H9 (cell line): ENCODE results near the gene CLCN5. TPM values are rescaled to one million over a fixed set of nuclear protein-coding genes. Genes with fewer than 3 reads are reported as not detected.

Experiments used
- DNase-seq: peaks from one replicate; pipeline ENCODE4 v3.0.0-alpha.2; 2017
- H2AFZ ChIP-seq: one replicate; pipeline ENCODE4 v1.6.1; 2013; ENCODE audit warnings: mild to moderate bottlenecking, low read length, control low read depth, moderate library complexity
- H2AK5ac ChIP-seq: 2 replicates; pipeline ENCODE4 v1.6.1; 2013; ENCODE audit warnings: low read length, control low read depth, mixed read lengths; ENCODE audit not compliant: insufficient read length
- H2BK120ac ChIP-seq: one replicate; pipeline ENCODE4 v1.6.1; 2013; ENCODE audit warnings: low read depth, mild to moderate bottlenecking, low read length, control low read depth, inconsistent platforms; ENCODE audit not compliant: poor library complexity, severe bottlenecking
- H2BK12ac ChIP-seq: 2 replicates; pipeline ENCODE4 v1.6.1; 2013; ENCODE audit warnings: low read length, control low read depth, mixed read lengths, low read depth; ENCODE audit not compliant: insufficient read length
- H2BK15ac ChIP-seq: 2 replicates; pipeline ENCODE4 v1.6.1; 2013; ENCODE audit warnings: low read depth, low read length, control low read depth
- H2BK20ac ChIP-seq: one replicate; pipeline ENCODE4 v1.6.1; 2013; ENCODE audit warnings: low read depth, mild to moderate bottlenecking, low read length, control low read depth, inconsistent platforms; ENCODE audit not compliant: poor library complexity, severe bottlenecking
- H2BK5ac ChIP-seq: 2 replicates; pipeline ENCODE4 v1.6.1; 2013; ENCODE audit warnings: low read length, control low read depth, mixed read lengths; ENCODE audit not compliant: insufficient read length
- H3K14ac ChIP-seq: 2 replicates; pipeline ENCODE4 v1.6.1; 2013; ENCODE audit warnings: low read length, control low read depth; ENCODE audit not compliant: insufficient read depth
- H3K18ac ChIP-seq: 2 replicates; pipeline ENCODE4 v1.6.1; 2013; ENCODE audit warnings: low read depth, mild to moderate bottlenecking, mixed read lengths, low read length, control low read depth; ENCODE audit not compliant: insufficient read length
- H3K23ac ChIP-seq: 2 replicates; pipeline ENCODE4 v1.6.1; 2013; ENCODE audit warnings: low read length, control low read depth, mixed read lengths, low read depth; ENCODE audit not compliant: insufficient read length
- H3K23me2 ChIP-seq: 2 replicates; pipeline ENCODE4 v1.6.1; 2013; ENCODE audit warnings: low read depth, mild to moderate bottlenecking, mixed read lengths, low read length, control low read depth; ENCODE audit not compliant: insufficient read length, poor library complexity, severe bottlenecking
- H3K27ac ChIP-seq: 2 replicates; pipeline ENCODE4 v1.5.1; 2013; ENCODE audit warnings: low read length, control low read depth, mixed read lengths, low read depth; ENCODE audit not compliant: insufficient read length
- H3K27me3 ChIP-seq: 2 replicates; pipeline ENCODE4 v1.6.1; 2013; ENCODE audit warnings: low read length, control low read depth, inconsistent platforms; ENCODE audit not compliant: insufficient read depth
- H3K4ac ChIP-seq: 2 replicates; pipeline ENCODE4 v1.6.1; 2013; ENCODE audit warnings: low read depth, mild to moderate bottlenecking, control low read depth, inconsistent platforms, low read length, moderate library complexity
- H3K4me1 ChIP-seq: 2 replicates; pipeline ENCODE4 v1.6.1; 2013; ENCODE audit warnings: low read length, control low read depth, inconsistent platforms; ENCODE audit not compliant: insufficient read depth
- H3K4me2 ChIP-seq: 2 replicates; pipeline ENCODE4 v1.6.1; 2013; ENCODE audit warnings: low read length, control low read depth, mixed read lengths; ENCODE audit not compliant: insufficient read length, insufficient read depth
- H3K56ac ChIP-seq: 2 replicates; pipeline ENCODE4 v1.6.1; 2013; ENCODE audit warnings: low read depth, mild to moderate bottlenecking, mixed read lengths, low read length, control low read depth; ENCODE audit not compliant: insufficient read length
- H3K79me1 ChIP-seq: 2 replicates; pipeline ENCODE4 v1.6.1; 2013; ENCODE audit warnings: low read depth, mild to moderate bottlenecking, moderate library complexity, low read length, control low read depth, inconsistent platforms; ENCODE audit not compliant: insufficient read depth, poor library complexity, severe bottlenecking
- H3K79me2 ChIP-seq: 2 replicates; pipeline ENCODE4 v1.6.1; 2013; ENCODE audit warnings: low read length, control low read depth, inconsistent platforms; ENCODE audit not compliant: insufficient read depth
- H3K9ac ChIP-seq: 2 replicates; pipeline ENCODE4 v1.6.1; 2013; ENCODE audit warnings: low read length, control low read depth, mixed read lengths; ENCODE audit not compliant: insufficient read length; ENCODE audit errors: extremely low read depth
- H3K9me3 ChIP-seq: one replicate; pipeline ENCODE4 v1.6.1; 2013; ENCODE audit warnings: low read depth, low read length, inconsistent platforms; ENCODE audit not compliant: control insufficient read depth
- H3T11ph ChIP-seq: one replicate; pipeline ENCODE4 v1.6.1; 2013; ENCODE audit warnings: mild to moderate bottlenecking, low read length, control low read depth, inconsistent platforms
- H4K20me1 ChIP-seq: one replicate; pipeline ENCODE4 v1.6.1; 2013; ENCODE audit not compliant: control insufficient read depth, insufficient read length, insufficient read depth
- H4K5ac ChIP-seq: 2 replicates; pipeline ENCODE4 v1.6.1; 2013; ENCODE audit warnings: low read depth, mild to moderate bottlenecking, mixed read lengths, low read length, control low read depth; ENCODE audit not compliant: insufficient read length
- H4K8ac ChIP-seq: replicated peaks from 2 replicates; pipeline ENCODE4 v1.6.1; 2013; ENCODE audit warnings: low read length, control low read depth, mixed read lengths, low read depth; ENCODE audit not compliant: insufficient read length
- H4K91ac ChIP-seq: 2 replicates; pipeline ENCODE4 v1.6.1; 2013; ENCODE audit warnings: low read depth, mild to moderate bottlenecking, moderate library complexity, mixed read lengths, low read length, control low read depth; ENCODE audit not compliant: insufficient read length
- H3K27ac Mint-ChIP-seq, 3 experiments: 2 replicates in 2 of 3; 3 replicates in 1 of 3; pipeline ENCODE4 v1.8.0; 2020 to 2021; ENCODE audit warnings: mixed read lengths in 3 of 3, mild to moderate bottlenecking in 1 of 3, moderate library complexity in 1 of 3
- H3K27me3 Mint-ChIP-seq: 2 replicates; pipeline ENCODE4 v1.8.0; 2021; ENCODE audit warnings: low read depth, mild to moderate bottlenecking, moderate library complexity, mixed read lengths
- H3K36me3 Mint-ChIP-seq, 3 experiments: 2 replicates in 2 of 3; 3 replicates in 1 of 3; pipeline ENCODE4 v1.8.0; 2020 to 2021; ENCODE audit warnings: low read depth in 3 of 3, mixed read lengths in 3 of 3; ENCODE audit not compliant: insufficient read depth in 1 of 3
- H3K4me1 Mint-ChIP-seq, 2 experiments: 2 replicates each; pipeline ENCODE4 v1.8.0; 2020; ENCODE audit warnings: mixed read lengths in 2 of 2
- H3K4me3 Mint-ChIP-seq, 2 experiments: 2 replicates in 1 of 2; 3 replicates in 1 of 2; pipeline ENCODE4 v1.8.0; 2020 to 2021; ENCODE audit warnings: mild to moderate bottlenecking in 2 of 2, mixed read lengths in 2 of 2, moderate library complexity in 1 of 2
- H3K9me3 Mint-ChIP-seq, 2 experiments: 2 replicates in 1 of 2; 3 replicates in 1 of 2; pipeline ENCODE4 v1.8.0; 2020; ENCODE audit warnings: mild to moderate bottlenecking in 2 of 2, mixed read lengths in 2 of 2, moderate library complexity in 1 of 2
- WGBS: extraction: QIAGEN DNeasy Blood & Tissue Kit; methylation state at CpG from one replicate; pipeline ENCODE4 v1.1.7; 2013; ENCODE audit warnings: missing lambda C conversion rate, low lambda C conversion rate, mixed read lengths; ENCODE audit not compliant: insufficient read length; ENCODE audit errors: extremely low coverage; 5-methylcytosine and 5-hydroxymethylcytosine counted together
- total RNA-seq: library from RNA; stranded (reverse); gene quantifications from 2 replicates; pipeline ENCODE4 v1.2.1, GENCODE V29; 2021
- TF ChIP-seq, protein P1 (sequence below): fragments of 200-600 bp; sonication (generic); conservative IDR thresholded peaks from 3 replicates; pipeline ENCODE4 v1.8.0; 2021; ENCODE audit warnings: antibody characterized with exemption, mild to moderate bottlenecking

Gene CLCN5
- total RNA-seq, 1 experiment from 2014 or later: 5.9 TPM

DNA sequence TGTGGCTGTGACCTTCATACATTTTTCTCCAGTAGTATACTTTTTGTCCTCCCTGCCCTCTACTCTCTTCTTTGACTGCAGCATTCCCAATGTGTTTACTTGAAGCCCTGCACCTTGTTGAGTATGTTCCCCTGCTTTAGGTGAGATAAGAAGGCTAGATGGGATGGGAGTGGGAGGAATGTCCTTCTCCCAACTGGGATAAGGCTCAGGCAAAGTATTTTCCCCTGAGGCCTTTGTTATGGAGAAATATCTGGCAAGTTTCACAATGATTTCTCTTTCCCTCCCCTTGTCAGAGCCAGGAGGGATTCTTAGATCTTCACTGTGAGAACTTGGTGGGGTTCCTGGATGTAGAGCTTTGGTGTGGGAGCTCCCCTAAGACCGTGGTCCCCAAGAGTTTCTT is 131.8 kb downstream of the CLCN5 start:
- Histone ChIP-seq H2BK12ac (no peak overlapping the region), H3K14ac (no peak overlapping the region), H4K20me1 (no peaks in the 10 kb centered on the region), H3K23me2 (no peaks in the 10 kb centered on the region), H3K79me1 (no peaks in the 10 kb centered on the region), H3K4me2 (no peak overlapping the region), H3K18ac (no peak overlapping the region), H2BK120ac (no peak overlapping the region), H2BK5ac (no peak overlapping the region), H3K27me3 (no peaks in the 10 kb centered on the region), H3K9ac (no peak overlapping the region), H2BK15ac (no peak overlapping the region), H3K79me2 (no peaks in the 10 kb centered on the region), H3K23ac (no peak overlapping the region), H4K8ac (no peak overlapping the region), H3K9me3 (peaks cover 14% of the 10 kb centered on the region), H2BK20ac (no peak overlapping the region), H2AFZ (no peak overlapping the region), H3K4me1 (no peaks in the 10 kb centered on the region; the same call in none of the 2 replicates), H2AK5ac (no peak overlapping the region), H3K27ac (no peak overlapping the region), H3T11ph (no peak overlapping the region), H4K5ac (no peak overlapping the region), H4K91ac (no peak overlapping the region), H3K4ac (no peak overlapping the region), H3K56ac (no peak overlapping the region)
- H3K36me3 Mint-ChIP-seq: peaks cover under 1 to 4% (median 3%) of the 10 kb centered on the region in 3 experiments; a peak in 3 of 7 replicates
- no peak overlapping the region for H3K27ac Mint-ChIP-seq
- no peak for DNase-seq
- H3K4me1 Mint-ChIP-seq: peaks cover 9 to 11% of the 10 kb centered on the region in 2 experiments
- no CpG with 5 or more reads among the region's 1 CpG for WGBS
- TF ChIP-seq, protein P1, sequence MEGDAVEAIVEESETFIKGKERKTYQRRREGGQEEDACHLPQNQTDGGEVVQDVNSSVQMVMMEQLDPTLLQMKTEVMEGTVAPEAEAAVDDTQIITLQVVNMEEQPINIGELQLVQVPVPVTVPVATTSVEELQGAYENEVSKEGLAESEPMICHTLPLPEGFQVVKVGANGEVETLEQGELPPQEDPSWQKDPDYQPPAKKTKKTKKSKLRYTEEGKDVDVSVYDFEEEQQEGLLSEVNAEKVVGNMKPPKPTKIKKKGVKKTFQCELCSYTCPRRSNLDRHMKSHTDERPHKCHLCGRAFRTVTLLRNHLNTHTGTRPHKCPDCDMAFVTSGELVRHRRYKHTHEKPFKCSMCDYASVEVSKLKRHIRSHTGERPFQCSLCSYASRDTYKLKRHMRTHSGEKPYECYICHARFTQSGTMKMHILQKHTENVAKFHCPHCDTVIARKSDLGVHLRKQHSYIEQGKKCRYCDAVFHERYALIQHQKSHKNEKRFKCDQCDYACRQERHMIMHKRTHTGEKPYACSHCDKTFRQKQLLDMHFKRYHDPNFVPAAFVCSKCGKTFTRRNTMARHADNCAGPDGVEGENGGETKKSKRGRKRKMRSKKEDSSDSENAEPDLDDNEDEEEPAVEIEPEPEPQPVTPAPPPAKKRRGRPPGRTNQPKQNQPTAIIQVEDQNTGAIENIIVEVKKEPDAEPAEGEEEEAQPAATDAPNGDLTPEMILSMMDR: no peak
- peaks cover 63 to 76% of the 10 kb centered on the region in 2 experiments for H3K9me3 Mint-ChIP-seq
- no peak overlapping the region for H3K4me3 Mint-ChIP-seq
- no peaks in the 10 kb centered on the region for H3K27me3 Mint-ChIP-seq
